ENCODE measurements around the gene ARID5A.
A peak's percentile ranks its signal among the peaks of the same experiment; 100 is the strongest.

ARID5A gene

GRCh38 chr2:96528700-96529375 is 7.7 kb upstream of the ARID5A start:
- no peak for DNase-seq

- no peak for DNase-seq
Observed at GRCh38 chr2:96529376-96530143, 7.0 kb upstream of the ARID5A start.

DNA sequence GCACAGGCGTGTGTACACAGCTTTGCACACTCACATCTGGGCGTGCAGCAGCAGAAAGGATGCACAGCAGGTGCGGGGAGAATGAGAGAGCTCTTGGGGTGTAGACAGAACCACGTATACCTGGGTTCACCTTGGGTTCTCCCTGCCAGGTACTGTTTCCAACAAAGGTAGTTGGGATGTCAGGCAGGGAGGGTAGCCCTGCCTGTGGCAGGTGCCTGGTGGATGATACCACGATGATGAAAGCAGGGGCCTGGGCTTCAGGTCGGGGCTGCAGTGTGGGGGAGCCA is 6.5 kb upstream of the ARID5A start:
- no peak for DNase-seq

DNA sequence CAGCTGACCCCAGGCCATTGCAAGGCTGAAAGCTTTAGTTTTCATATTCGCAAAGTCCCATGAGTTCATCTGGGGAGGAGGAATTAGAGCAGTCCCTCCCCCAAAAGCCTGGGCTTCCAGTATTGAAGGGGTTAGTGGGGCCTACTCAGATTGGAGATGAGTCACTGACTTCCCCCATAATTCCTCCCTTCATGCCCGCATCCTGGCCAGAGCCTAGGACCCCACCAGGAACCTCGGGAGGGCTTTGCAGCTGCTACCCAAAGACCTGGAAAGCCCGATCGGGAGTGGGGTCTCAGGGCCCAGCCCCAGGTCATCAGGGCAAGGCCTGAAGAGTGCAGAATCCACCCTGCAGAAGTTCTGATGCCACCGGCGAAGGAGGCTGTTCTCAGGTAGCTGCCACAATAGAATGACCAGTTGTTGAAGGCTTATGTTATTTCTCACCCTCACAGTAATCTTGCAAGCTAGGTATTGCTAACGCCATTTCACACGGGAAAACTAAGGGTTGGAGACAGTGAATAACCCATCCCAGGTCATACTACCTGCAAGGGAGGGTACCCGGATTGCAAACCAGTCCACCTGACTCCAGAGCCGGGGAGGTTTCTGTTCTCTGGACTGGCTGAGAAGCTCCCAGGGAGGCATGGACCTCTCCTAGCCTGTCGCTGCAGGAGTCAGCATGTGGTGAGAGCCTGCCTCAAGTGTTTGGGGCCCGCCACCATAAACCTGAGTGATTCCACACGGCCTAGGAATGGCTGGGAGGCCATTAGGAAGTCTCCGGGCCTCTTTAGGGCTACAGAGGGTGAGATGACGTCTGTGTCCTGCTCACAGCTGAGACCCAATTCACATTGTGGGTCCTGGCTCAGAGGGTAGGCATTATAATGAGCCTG is 5.8 kb upstream of the ARID5A start:
- no peak for DNase-seq

DNA sequence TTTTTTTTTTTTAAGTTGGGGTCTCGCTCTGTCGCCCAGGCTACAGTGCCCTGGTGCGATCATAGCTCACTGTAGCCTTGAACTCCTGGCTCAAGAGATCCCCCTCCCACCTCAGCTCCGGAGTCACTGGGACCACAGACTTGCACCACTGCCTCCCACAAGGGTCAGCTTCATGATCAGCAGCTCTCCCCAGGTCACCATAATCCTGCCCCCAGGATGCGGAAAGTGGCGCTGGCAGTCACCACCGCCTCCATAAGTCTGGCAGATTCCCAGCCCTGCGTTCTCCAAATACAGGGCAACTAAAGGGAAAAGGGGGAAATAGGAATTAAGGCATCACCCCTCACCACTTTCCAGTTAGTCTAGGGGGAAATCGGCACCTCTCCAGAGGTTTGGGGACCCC is 5.2 kb upstream of the ARID5A start:
- no peak for DNase-seq

- DNase-seq = peak; percentile 88
Observed at GRCh38 chr2:96531872-96532505, 4.6 kb upstream of the ARID5A start.

- DNase-seq = no peak
Observed at GRCh38 chr2:96532641-96533291, 3.8 kb upstream of the ARID5A start.

GRCh38 chr2:96533292-96534073 is 3.1 kb upstream of the ARID5A start:
- DNase-seq = no peak

DNA sequence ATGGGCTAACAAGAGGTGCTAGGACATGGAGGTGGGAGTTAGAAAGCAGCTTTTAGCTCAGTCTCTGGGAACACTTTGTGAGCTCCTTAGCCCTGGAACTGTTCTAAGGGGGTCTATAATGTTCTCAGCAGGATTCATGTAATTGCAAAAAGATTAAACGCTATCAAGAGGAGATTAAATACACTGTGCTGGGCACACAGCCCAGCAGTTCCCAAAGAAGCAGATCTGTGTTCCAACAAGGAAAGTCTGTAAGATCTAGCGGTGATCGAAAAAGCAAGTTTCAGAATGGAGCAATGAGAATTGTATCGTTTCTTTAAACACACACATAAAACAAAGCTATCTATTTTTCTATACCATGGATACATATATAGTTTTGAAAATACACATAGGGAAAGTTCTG is 2.4 kb upstream of the ARID5A start:
- no peak for DNase-seq

DNA sequence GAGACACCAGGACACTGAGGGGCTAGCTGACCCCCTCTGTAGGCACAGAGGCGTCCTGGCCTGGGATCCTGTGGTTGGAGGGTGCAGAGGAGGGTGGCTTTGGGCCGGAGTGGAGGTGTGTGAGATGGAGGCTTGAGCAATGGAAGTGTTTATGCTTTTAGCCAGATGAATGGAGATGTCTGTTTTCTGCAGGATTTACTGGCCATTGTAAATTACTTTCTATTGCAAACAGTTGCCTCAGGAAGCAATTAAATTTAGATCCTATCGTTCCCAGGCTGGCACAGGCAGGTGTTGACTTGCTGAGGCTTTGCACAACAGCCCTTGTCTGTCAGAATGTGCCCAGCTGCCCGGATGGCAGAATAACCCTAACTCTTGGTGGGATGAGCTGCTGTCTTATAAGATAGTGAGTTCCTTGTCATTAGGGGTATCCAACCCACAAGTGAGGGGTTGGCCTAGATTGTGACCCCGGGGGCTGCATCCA is 1.8 kb upstream of the ARID5A start:
- DNase-seq = no peak

- no peak for DNase-seq
Observed at GRCh38 chr2:96535331-96535730, 1.2 kb upstream of the ARID5A start.

DNA sequence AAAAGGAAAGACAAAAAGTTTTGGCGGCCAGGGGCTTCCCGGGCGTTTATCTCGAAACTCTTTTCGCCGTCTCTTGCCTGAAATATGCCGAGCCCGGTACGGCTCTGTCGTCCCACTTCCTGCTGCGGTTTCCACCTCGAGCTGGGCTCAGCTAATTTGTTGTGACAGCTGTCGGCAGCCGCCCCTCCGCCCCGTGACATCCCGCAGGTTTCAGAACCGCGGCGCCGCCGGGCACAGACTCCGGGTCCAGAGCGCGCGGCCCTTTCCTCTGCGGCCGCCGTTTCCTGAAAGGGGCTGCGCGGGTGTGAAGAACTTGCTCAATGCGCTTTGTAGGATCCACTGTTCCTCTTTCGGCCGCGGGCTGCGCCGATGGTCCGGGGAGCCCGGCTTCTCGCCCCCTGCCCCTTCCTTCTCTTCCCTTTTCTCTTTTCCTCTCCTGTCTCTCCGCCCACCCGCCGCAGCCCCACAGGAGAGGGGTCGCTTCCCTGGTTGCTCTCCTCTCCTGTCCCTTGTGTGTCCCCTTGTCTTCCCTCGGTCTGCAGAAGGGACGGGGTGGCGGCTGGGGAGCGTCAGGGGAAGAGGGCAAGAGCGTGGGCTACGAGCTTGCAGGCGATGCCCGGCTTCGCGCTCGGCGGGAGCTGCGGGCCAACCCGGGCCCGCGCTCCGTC is 648 bp downstream of the ARID5A start:
- peak; percentile 88 for DNase-seq

GRCh38 chr2:96537734-96538486 is 1.4 kb downstream of the ARID5A start:
- peak; percentile 61 for DNase-seq

GRCh38 chr2:96538487-96539214 is 2.1 kb downstream of the ARID5A start:
- peak; percentile 90 for DNase-seq

DNA sequence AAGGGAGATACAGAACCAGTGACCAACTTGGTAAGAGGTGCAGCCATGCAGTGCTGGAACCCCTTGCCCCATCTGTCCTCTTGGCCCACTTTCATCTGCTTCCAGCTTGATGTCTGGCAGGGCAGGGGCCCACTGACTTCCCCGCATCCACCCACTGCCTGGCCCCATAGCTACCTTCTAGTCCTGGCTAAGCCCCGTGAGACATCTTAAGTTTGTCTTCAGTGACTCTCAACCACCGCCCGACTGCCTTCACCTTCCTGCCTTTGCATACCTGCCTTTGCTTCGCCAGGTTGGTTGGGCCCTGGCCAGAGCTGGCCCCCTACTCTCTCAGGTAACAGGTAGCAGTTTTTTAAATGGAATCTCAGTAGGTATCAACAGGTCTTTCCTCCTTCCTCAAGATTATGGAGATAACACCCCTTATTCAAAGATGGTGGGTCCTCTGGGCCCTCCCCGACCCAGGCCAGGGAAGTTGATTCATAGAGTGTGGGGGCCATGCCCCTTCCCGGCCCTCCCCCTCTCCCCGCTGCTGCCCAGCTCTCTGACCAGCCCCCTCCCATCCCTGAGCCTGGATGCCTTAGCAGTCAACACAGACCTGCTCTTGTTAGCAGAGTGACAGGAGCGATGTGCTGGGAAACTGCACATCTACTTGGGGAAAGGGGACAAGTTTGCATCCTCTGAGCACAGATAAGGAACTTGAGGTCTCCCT is 2.8 kb downstream of the ARID5A start:
- DNase-seq = no peak

GRCh38 chr2:96540136-96540535 is 3.6 kb downstream of the ARID5A start:
- DNase-seq = no peak

- DNase-seq = no peak
Observed at GRCh38 chr2:96541398-96542152, 5.0 kb downstream of the ARID5A start.

DNA sequence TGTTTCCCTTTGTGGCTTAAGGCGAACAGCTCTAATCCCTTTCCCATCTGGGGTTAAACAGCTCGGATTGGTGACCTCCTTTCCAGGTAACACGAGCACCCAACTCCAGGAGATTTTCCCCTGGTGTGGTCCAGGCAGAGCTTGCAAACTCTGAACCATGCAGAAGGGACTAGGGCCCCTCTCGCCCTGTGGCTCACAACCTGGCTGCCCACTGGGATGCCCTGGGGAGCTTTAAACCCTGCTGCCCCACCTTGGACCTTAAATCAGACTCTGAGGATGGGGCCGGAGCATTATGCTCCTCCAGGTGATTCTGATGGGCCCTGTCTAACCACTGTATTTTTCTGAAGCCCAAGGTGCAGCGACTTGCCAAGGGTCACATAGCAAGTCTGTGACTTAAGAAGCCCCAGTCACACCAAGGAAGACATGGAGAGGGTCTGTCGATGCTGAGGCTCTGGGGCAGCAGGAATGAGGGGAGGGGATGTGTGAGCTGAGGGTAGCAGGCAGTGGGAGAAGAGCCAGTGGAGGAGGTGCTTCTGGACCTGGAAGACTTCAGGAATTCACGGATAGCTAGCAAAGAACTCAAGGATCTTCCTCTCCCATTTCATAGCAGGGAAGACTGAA is 5.9 kb downstream of the ARID5A start:
- no peak for DNase-seq
